Fibroblast of skin of back (primary cell): ENCODE results near the gene C6orf47. TPM values are rescaled to one million over a fixed set of nuclear protein-coding genes. Genes with fewer than 3 reads are reported as not detected.
"Not testable (repeated sequence)": the region's sequence is repeated elsewhere in the genome, so short reads cannot be mapped to it uniquely, and the experiment has no call there.

Experiments used
- DNase-seq: peaks from one replicate; pipeline ENCODE4 v3.0.0-alpha.2; 2013
- polyA plus RNA-seq, 2 experiments: library from polyadenylated mRNA; unstranded; fragments of 120-200 nt; gene quantifications; one replicate each; pipeline ENCODE4 v1.2.1, GENCODE V29; 2013; ENCODE audit not compliant: insufficient read length in 2 of 2

Gene C6orf47, protein sequence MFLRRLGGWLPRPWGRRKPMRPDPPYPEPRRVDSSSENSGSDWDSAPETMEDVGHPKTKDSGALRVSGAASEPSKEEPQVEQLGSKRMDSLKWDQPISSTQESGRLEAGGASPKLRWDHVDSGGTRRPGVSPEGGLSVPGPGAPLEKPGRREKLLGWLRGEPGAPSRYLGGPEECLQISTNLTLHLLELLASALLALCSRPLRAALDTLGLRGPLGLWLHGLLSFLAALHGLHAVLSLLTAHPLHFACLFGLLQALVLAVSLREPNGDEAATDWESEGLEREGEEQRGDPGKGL
- polyA plus RNA-seq (2013, experiment 1 of 2; ENCODE audit: insufficient read length), result 19.4 TPM
- polyA plus RNA-seq (2013, experiment 2 of 2; ENCODE audit: insufficient read length), result 16.2 TPM

DNA sequence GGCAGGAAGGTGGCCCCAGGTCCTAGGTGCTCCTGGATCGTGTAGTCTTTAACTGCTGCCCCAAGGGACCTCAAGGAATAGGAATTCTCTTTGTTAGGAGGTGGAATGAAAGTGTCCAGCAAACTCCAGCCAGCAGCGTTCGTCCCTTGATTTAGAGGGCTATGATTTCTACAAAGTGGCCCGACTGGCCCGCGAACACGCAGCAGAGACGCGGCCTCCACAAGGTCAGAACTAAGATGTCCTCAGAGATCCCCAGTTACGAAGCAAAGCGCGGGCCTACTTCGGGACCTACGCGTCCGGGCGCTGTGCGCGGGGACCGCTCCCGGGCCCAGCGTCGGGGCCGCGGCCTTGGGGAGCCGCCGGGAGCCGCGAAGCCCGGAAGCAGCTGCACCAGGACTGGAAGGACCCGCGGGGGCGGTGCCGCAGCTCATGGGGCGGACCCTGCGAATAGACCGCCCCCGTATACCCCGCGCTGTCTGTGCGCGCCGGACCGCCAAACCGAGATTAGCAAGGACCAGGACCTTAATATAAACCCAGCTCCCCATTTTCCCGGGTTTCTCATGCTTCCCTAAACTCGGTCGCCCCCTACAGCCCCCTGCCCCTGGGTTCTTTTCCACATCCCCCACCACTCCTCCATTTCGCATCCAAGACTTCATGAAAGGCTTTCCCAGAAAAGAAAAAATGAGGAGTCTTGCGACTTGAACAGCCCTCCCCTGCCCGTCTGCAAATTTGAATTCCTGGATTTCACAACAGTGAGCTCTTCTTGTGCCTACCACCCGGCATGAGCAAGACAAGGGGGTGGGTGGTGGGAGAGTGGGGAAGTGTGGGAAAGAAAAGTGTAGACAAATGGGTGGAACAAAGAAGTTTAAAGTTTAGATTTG lies at the start of gene C6orf47:
C6orf47 (minus strand) TSS at position 398 of the 881 bp plus-strand sequence. CDS start 831 bp downstream, outside the sequence.
- DNase-seq, result peak; percentile 80

DNA sequence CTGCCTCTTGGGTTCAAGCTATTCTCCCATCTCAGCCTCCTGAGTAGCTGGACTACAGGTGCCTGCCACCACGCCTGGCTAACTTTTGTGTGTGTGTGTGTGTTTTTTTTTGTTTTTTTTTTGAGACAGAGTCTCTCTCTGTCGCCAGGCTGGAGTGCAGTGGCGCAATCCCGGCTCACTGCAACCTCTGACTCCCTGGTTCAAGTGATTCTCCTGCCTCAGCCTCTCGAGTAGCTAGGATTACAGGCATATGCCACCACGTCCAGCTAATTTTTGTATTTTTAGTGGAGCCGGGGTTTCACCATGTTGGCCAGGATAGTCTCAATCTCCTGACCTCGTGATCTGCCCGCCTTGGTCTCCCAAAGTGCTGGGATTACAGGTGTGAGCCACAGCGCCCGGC lies 48.6 kb upstream of the C6orf47 start:
- not testable (repeated sequence) for DNase-seq

DNA sequence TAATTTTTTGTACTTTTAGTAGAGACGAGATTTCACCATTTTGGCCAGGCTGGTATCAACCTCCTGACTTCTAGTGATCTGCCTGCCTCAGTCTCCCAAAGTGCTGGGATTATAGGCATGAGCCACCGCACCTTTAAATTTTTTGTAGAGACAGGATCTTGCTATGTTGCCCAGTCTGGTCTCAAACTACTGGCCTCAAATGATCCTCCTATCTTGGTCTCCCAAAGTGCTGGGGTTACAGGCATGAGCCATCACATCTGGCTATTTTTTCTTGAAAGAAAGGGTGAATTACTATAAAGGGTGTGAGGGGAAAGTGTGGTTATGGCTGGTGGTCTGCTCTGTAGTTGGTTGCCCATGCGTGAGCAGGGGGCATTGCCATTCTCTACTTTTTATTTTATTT lies 47.6 kb upstream of the C6orf47 start:
- DNase-seq, result no peak

DNA sequence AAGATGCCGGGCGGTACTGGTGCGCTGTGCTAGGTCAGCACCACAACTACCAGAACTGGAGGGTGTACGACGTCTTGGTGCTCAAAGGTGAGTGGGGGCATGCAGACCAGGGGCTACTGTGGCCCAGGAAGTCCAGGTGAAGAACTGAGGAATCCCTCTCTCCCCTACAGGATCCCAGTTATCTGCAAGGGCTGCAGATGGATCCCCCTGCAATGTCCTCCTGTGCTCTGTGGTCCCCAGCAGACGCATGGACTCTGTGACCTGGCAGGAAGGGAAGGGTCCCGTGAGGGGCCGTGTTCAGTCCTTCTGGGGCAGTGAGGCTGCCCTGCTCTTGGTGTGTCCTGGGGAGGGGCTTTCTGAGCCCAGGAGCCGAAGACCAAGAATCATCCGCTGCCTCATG lies 47.1 kb upstream of the C6orf47 start:
- no peak for DNase-seq

- DNase-seq, result no peak
Observed at GRCh38 chr6:31706599-31706998, 46.0 kb upstream of the C6orf47 start, which contains the start of gene LY6G6F. Gene LY6G6F (plus strand): TSS chr6:31706866. CDS start chr6:31706907, 41 bp downstream.

GRCh38 chr6:31705931-31706330 lies 45.4 kb upstream of the C6orf47 start:
- DNase-seq, result no peak

DNA sequence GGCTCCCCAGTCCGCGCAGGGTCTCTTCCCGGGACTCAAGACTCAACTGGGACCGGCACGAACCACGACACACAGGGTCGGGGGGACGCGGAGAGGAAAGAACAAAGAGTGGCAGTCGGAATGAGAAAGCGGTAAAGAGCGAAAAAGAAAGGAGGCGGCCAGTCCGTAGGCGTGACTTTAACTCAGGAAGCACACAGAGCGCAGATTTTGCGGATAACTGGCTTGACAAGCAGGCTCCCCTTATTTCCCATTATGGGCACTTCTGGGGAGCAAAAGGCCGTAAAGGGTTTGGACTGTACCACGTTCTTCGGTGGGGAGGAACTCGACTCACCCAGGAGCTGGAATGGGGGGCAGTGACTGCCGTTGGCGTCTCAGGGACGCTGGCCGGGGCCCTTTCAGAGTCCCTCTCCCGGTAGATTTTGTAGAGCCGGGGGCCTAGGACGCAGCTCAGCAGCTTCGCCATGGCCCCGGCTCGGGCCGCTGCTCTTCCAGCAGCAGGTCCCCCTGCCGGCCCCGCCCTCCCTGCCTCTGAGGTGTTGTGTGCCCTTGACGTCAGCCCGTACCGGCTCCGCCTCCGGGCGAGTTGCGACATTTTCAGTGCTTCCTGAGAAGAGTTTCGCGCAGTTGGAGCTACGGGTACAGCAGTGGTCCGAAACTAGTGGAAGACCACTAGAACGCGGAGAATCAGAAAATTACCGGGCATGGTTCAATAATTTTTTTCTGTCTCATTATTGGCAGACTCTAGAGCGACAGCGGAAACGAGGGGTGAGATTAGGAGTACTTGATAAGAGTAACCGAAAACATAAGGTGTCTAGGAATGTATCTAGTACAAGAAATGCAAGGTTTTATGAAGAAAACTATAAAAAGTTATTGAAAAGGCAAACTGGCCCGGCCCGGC lies 42.5 kb upstream of the C6orf47 start, which contains the start of gene ABHD16A:
ABHD16A (minus strand) TSS at position 506 of the 898 bp plus-strand sequence; CDS start at position 463, 43 bp downstream.
- DNase-seq, result peak; percentile 98

GRCh38 chr6:31702405-31702818 lies 41.8 kb upstream of the C6orf47 start:
- DNase-seq, result no peak

DNA sequence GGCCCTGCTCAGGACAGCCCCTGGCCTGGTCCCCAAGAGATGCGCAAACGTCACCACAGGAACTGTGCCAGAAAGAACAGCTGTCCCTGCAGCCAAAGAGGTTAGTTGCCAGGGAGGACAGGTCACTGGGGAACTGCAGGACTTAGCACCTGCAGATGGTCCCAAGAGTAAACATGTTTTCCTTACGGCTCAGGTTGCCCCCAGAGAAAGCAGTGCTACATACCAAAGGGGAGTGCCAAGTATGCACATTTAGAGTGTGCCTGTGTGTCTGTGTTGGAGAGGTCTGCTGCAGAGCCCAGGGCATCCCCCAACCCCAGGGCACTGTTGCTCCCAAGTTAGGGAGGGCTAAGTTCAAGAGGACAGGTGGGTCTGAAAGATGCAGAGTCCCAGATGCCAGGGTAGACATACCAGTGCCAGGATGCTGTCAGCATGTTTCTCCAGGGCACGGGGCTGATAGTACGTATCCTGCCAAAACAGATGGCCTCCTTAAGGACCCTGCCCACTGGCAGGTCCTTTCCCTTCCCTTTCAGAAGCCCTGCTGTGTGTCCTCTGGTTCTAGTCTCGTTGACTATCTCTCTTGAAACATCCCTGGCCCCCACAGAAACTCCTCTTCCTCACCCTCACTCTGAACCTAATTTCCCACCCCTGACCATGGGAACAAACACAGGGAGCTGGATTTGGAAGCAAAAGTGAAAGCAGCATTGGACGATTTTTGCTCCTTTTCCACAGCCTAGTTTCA lies 41.3 kb upstream of the C6orf47 start:
- no peak for DNase-seq

DNA sequence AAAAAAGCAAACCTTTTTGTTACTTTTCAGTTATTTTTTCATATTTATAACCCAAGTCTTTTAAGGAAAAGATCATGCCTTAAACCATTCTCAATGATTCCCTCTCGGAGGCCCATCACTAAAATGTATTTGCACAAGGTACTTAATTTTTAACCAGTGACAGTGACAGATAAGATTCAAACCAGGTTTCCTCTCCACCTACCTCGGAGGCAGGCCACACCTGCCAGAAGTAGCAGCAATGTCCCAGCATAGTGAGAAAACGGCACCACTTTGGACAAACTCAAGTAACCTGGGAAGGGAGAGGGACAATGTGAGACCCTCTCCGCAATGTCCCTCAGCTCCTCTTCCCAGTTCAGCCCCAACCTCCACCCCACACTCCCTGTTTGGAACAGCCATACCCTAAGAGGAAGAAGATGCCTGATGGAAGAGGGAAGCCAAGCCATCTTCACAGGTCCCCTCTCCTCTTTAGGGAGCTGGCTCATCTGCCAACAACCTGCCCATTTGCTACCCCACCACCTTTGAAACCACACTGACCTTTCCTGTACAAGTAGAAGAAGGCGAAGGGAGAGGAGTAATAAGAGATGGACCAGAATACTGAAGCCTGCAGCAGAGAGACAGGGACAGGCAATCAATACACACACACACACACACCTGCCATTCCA lies 40.3 kb upstream of the C6orf47 start:
- DNase-seq, result no peak

- no peak for DNase-seq
Observed at GRCh38 chr6:31697555-31697954, 37.0 kb upstream of the C6orf47 start.

- no peak for DNase-seq
Observed at GRCh38 chr6:31693535-31693934, 33.0 kb upstream of the C6orf47 start.

DNA sequence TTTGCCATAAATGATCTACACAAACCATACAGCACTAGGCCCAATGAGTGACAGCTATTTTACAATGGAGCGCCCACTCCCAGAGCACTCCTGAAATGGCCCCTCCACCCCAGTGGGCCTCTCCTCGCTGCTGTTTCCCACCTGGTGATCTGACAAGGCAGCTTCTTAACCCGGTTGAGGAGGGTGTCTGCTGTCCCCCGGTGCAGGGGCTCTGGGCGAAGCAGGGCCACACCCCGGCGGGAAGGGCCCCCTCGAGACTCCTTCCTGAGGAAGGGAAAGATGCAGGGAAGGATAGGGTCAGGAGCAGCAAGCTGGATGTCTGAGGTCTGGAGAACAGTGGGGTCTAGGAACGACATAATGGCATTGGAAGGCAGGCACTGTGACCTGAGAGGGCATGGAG lies 32.3 kb upstream of the C6orf47 start:
- no peak for DNase-seq

- no peak for DNase-seq
Observed at GRCh38 chr6:31692353-31692752, 31.8 kb upstream of the C6orf47 start.

DNA sequence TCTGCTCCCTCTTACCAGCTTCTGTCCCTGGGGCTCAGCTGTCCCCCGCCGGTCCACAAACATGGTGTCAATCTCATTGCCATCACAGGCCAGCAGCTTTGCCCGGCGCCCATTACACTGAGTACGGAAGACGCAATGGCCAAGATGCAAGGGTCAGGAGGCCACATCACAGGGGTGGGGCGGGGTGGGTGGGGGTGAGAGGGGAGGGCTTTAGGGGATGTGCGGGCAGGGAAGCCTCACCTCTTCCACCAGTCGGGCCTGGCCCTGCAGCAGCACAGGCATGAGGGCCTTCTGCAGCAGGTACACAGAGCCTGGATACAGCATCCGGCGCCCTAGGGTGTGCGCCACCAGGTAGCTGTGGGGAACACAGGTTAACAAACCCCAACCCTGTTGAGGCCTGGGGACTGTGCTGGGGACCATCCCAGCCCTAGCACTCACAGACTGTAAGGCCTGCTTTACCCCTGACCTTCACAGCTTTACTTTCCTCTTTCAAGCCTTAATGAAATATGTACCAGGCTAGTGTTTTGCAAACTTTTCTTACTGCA lies 31.1 kb upstream of the C6orf47 start:
- no peak for DNase-seq

DNA sequence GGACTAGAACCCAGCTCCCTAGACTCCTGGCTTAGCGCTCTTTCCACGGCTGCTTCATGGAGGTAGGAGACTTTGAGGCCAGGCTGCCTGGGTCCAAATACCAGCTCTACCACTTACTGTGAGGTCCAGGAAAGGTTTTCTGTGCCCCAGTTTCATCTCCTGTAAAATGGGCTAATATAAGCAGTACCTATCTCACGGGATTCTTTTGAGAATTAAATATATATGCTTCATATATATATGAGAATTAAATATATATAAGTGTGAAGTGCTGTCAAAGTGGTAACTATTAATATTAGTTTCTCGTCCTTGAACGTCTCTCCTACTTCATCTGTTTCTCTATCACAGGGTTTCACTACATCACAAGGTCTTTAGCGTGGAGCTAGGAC lies 30.5 kb upstream of the C6orf47 start:
- no peak for DNase-seq

GRCh38 chr6:31690231-31691077 lies 29.9 kb upstream of the C6orf47 start:
- DNase-seq, result no peak

- DNase-seq, result no peak
Observed at GRCh38 chr6:31689249-31690110, 28.9 kb upstream of the C6orf47 start.
